IPS-11a (cell line): ENCODE results near the gene CFAP53.

Experiments
- H3K4me3 ChIP-seq: one replicate; pipeline ENCODE4 v1.5.1; 2013; ENCODE audit warnings: low read depth, low read length, control low read depth

Gene CFAP53

DNA sequence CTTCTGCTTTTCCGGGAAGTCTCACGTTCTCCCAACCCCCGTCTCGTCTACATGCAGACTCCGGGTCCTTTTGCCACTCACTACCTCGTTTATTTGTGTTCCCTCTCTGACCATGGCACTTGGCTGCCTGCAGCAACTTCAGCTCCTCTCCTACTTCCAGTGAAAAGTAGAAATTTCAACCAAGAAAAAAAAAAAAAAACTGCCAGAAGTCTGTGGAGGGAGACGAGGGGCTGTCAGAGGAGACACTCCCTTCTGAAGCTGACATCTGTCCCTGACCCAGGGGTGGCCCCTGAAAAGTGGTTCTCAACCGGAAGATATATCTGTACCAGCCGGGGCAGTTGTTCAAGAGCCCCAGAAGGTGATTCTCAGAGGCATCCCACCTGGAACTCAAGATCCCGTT is 70.6 kb downstream of the CFAP53 start:
- H3K4me3 ChIP-seq = no peak overlapping the region

DNA sequence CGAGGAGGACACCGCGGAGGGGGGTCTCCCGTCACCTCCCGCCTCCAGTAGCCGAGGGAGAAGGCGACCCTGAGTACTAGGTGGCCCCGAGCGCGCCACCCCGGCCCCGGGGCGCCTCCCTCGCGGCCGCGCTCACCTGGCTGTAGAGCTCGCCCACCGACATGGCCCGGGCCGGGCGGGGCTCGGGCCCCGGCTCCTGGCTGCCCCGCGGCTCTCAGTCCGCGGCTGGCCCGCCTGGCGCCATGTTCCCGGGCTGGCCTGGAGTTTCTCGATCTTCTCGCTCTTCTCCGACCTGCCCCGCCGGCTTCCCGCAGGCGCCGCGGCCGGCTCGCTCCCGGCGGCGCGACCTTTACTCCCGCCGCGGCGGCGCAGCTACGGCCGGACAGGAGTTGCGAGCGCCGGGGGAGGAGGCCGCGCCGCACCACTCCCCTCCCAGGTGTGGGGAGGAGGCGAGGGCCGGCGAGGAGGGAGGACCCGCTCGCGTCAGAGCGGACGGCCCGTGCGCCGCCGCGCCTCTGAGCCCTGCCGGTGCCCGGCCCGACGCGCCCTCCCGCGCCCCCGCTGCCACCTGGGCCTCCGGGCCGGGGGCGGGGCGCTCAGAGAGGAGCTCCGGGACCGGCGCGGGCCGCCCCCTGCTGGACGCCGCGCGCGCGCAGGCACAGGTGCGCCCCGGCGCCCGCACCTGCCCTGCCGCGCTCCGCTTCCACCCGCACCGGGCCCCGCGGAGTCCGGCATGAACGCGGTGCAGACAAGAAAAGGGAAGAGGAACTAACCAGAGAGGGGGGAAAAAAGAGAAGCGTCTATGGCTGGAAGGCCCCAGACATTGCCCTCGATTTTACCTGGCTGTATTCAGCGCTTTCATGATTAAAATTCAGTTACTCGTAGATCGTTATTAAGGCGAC is 71.4 kb downstream of the CFAP53 start, which contains the start of gene MYO5B:
Gene MYO5B, minus strand, starts transcription at position 517 of the 902 bp plus-strand sequence. Its CDS starts 354 bp downstream, at position 163.
- H3K4me3 ChIP-seq = peak within 1 kb of the TSS; percentile 69

DNA sequence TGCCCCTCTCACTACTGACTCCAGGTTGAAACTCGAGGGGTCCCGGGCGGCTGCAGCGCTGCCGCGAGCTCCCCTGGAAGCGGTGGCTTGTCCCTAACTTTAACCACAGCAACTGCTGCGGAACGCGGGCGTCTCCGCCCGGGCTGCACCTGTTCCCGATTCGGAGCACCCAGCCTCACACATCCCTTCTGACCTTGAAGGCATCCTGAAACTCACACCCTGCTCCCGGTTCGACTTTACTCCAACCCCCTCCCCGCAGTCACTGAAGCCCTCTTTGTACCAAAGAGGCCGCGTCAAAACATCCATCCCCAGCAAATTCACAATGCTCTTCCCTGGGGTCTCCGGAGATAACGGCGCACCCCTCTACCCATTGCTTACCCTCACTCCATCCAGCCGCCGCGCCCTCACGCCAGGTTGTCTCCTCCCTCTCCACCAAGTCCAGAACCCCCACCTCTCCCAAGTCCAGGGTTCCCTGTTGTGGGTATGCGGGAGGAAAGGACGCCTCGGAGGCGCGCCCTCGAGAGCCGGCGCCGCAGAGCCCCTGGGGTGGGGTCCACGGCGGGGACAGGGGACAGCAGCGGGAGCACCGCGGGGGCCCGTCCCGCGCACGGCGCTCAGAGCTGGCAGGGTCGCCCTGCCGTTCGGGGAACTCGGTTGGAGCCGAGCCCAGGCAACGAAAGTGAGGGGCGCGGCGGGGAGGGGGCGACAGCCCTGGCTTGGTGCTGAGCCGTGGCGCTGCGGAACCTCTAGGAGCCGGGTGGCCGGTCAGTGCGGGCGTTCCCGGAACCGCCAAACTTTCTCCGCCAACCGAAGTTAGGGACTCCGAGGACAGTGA is 72.3 kb downstream of the CFAP53 start:
- peak overlapping the region; percentile 69 for H3K4me3 ChIP-seq

DNA sequence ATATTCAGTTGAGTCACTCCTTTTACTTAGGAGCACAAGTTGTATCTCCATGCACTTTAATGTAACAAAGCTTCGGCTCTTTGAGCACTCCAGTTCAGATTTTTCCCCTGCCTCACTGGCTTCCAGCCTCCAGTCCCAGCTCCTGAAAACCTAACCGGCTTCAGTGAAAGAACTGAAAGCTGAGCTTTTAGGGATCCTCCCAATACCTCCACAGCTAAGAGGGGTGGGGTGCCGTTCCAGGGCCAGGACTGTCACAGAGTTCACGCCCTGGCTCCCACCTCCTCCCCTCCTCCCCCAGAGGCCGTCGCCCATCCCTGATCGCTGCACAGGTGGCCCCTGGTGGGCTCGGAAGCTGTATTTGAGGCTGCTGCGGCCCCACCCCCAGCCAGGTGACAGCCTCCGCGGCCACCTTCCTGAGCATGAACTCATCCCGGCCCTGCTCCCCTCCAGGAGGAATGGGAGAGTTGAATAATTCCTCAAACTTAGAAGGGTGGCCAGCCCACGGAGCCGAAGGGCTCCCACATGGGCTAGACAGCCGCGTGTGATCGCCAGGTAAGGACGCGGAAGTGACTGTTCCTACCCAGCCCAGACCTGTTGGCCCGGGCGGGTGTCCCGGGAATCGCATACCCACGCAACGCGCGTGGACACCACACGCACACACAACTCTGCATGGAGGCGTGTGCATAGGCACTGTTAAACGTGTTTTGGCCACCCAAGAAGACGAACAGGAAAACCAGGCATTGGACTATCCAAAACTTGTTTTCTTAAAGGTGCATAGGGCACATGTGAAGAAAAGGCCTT is 73.1 kb downstream of the CFAP53 start:
- peak overlapping the region; percentile 69 for H3K4me3 ChIP-seq

DNA sequence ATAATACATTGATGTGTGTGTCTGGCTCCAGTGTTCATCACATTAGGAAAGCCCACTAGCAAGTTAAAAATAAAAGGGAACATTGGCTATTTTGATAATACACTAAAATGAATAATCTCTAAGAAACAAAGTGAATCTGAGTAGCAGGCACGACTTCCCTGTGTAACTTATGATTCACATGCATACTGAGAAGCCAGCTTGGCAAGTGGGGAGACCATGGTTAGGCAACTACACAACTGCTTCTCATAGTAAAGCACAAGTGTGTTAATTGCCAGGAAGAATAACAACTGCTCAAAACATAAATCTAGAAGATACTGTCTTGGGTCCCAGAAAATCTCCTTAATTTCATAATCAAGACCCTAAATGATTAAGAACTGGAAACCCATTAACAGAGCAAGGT is 75.4 kb downstream of the CFAP53 start:
- H3K4me3 ChIP-seq = no peak overlapping the region

DNA sequence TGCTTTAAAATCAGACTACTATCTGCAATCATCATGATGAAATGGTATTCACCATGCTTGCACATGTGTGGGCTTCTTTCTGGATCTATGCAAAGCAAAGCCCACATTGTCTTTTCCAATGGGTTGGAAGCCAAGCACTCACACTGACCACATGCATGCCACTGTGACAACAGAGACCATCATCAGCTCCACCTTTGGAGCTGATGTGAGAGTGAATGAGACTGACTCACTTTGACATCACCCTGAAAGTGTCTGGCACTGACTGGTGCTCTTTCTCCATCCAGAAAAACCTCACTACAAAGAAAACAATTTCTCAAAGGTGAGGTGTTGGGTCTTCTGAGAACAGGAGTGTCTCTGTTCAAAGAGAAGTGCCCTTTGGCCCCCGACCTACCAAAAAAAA is 76.1 kb downstream of the CFAP53 start:
- H3K4me3 ChIP-seq = no peak overlapping the region

DNA sequence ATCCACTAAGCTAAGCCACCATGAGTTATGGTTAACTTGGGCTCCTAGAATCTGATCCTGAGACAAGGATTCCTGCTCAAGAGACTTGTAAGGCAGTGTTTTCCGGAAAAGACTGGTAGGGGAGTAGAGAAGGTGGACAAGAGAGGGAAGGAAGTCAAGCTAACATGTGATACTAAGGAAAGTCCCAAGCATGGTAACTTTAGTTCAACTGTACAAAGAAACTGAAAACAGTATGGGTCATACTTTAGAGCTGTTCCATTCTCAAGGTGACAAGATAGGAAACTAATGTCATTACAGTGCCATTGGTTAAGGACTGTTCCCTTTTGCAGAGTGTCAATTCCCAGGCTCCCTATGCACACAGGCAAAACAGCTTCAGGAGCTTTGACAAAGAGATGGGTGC is 77.1 kb downstream of the CFAP53 start:
- H3K4me3 ChIP-seq = no peak overlapping the region

DNA sequence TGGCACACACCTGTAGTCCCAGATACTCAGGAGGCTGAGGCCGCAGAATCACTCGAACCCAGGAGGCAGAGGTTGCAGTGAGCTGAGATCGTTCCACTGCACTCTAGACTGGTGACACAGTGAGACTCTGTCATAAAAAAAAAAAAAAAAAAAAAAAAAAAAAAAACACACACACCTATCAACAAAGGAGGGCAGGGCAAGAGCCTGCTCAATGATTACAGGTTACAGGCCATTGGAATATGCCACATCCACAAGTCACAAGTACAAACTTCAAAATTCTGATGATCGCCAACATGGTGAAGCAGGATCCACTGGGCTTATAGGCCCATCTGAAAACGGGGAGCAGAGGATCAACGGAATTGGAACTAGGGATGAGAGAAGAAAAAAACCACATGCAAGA is 77.6 kb downstream of the CFAP53 start:
- H3K4me3 ChIP-seq = no peak overlapping the region

DNA sequence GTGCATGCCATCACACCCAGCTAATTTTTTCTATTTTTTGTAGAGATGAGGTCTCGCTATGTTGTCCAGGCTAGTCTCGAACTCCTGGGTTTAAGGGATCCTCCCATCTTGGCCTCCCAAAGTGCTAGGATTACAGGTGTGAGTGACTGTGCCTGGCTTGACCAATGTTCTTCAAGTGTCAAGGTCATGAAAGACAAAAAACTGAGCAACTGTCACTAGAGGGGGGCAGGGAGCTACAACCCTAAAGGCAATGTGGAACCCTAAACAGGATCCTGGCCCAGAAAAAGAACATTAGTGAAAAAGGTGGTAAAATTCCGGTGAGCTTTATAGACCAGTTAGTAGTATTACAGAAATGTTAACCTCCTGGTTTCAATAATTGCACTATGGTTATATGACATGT is 78.6 kb downstream of the CFAP53 start:
- H3K4me3 ChIP-seq = no peak overlapping the region

DNA sequence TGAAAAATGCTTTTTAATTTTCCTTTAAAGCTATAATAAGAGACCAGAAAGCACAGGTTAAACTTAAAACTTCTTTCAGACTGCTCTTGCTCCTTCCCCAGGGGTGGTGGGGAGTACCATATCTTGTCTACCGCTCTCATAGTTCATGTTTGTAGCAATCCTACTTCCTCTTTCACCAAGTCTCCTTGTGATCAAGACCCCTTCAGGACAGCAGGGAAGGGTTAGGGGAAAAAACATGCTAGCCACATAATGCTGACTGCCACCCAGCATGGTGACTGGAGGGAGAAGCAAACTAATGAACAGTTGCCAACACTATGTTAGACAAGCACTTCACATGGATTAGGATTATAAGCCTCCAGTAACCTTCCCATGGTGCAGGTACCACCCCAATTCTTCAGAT is 79.9 kb downstream of the CFAP53 start:
- H3K4me3 ChIP-seq = no peak overlapping the region

DNA sequence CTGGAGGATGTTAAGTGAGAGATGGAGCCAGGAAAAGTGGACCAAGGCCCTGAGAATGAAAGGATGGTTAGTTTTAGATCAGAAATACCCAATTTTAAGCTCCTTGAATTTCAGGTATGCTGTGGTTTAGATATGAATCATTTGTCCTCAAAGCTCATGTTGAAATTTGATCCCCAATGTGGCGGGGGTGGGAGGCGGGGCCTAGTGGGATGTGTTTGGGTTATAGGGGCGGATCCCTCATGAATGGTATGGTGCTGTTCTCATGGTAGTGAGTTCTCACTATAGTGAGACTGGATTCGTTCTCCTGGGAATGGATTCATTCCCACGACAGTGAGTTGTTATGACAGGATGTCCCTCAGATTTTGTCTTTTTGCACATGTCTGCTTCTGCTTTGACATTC is 82.7 kb downstream of the CFAP53 start:
- H3K4me3 ChIP-seq = no peak overlapping the region

DNA sequence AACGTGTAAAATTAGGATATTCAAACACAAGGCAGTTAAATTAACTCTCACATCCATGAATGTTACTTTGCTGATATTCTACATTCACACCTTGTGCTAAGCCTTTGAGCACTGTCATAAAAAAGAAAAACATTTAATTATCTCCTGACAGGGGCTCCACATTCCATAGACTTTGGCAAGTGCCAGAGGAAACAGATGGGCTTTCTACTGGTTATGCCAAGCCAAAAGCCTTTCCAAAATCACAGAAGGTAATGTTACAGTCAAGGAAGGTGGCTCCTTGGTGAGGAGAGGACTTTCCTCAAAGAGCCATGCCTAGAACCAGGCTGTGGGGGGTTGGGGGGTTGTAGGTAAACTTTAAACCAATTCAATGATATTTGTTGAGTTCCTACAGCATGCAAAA is 83.8 kb downstream of the CFAP53 start:
- no peak overlapping the region for H3K4me3 ChIP-seq

DNA sequence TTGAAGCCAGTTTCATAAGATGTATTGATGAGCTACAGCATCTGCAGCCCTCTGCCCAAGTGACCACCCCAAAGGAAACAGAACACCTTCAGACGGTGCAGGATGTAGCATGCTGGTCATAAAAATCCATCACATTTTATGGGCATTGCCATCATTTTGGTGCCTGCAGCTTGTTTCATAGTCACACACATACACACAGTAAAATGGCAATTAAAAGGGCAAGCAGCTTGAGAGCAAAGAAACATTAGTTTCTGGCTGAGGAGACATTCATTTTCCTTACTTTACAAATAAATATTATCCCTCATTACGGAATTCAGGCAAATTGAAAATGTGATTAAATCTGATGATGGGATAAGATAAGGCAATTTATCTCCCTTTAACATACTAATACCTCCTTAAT is 84.7 kb downstream of the CFAP53 start:
- H3K4me3 ChIP-seq = no peak overlapping the region

DNA sequence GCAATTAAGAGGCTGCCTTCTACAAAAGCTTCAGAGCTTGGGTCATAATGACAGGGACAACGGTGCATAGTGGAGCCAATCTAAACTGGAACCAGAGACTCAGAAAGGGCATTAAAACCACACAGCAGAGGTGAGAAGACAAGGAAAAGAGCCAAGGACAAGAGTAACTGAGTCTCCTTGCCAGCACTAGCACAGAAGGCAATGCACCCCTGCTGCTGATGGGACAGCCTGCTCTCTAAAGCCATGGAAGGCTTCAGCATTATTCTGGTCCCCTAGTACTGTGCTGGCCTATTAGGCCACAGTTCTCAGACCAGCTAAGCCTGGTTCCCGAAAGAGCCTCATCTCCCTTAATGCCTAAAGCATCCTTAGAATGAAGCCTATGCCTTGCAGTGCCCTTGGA is 86.8 kb downstream of the CFAP53 start:
- H3K4me3 ChIP-seq = no peak overlapping the region

DNA sequence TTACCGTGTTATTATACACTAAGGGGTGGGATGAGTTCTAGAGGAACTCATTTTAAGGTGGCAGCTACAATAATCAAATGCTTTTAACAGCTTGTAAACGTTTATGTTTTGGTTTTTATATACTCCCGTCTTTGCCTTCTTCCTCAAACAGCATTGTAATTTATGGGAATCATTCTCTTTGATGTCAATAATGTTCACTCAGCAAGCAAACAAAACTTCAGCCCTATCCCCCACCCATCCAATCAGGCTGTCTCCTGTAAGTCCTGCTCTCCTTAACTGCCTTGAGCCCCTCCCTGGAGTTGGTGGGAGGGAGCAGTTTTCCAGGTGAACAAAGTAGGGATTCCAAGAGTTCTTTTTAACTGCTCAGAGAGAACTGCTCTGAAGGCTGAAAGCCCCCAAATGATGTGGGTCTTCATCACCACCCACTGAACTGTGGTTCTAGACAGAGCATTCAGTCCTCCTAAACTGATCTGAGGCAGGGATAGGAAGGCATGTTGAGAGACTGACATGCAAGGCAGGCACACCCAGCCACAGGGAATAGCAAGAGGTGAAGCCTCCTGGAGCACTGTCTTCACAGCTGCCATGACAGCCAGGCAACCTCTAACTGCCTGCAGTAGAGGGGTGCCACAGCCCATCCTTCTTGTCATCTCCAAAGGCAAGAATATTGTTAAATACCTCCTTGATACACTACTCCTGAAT is 88.9 kb downstream of the CFAP53 start:
- no peak overlapping the region for H3K4me3 ChIP-seq
